Adrenal gland (tissue), 12 donors: ENCODE results near the gene HCFC1. TPM values are rescaled to one million over a fixed set of nuclear protein-coding genes. Genes with fewer than 3 reads are reported as not detected.

Experiments
- DNase-seq, 7 donors: peaks; one replicate each; pipeline ENCODE4 v3.0.0-alpha.2; 2019 to 2020
- H3K27ac ChIP-seq, 5 donors: fragments of 200-600 bp; sonication (generic) in 4 of 5; 1 replicate in 3 of 5; 2 replicates in 2 of 5; pipeline versions ENCODE4 v1.5.1 to v1.8.0; 2016 to 2020; ENCODE audit warnings: mild to moderate bottlenecking in 1 of 5
- H3K27me3 ChIP-seq: fragments of 200-600 bp; 2 replicates; pipeline ENCODE4 v1.8.0; 2021
- H3K36me3 ChIP-seq, 2 donors: fragments of 200-600 bp; replicated peaks in 1 of 2; 1 replicate in 1 of 2; 2 replicates in 1 of 2; pipeline versions ENCODE4 v1.5.1 to v1.8.0; 2018 to 2022
- H3K4me1 ChIP-seq, 2 donors: fragments of 200-600 bp; replicated peaks in 1 of 2; 1 replicate in 1 of 2; 2 replicates in 1 of 2; pipeline versions ENCODE4 v1.5.1 to v1.8.0; 2018 to 2021
- H3K4me3 ChIP-seq, 4 donors: fragments of 200-600 bp; sonication (generic) in 3 of 4; one replicate each; pipeline ENCODE4 v1.5.1; 2016 to 2018
- H3K9me3 ChIP-seq, 3 donors: fragments of 200-600 bp; sonication (generic) in 1 of 3; replicated peaks in 1 of 3; 1 replicate in 2 of 3; 2 replicates in 1 of 3; pipeline versions ENCODE4 v1.5.1 to v1.8.0; 2016 to 2021
- POLR2A ChIP-seq, 2 donors: fragments of 450-650 bp; IDR thresholded peaks; one replicate each; pipeline ENCODE4 v1.6.1; 2017; ENCODE audit warnings: antibody characterized with exemption in 2 of 2, mild to moderate bottlenecking in 2 of 2, moderate library complexity in 1 of 2
- WGBS, 4 donors: extraction: QIAGEN DNeasy Blood & Tissue Kit in 2 of 4; methylation state at CpG; one replicate each; pipeline versions ENCODE4 v1.1.5 to v1.1.7; 2013 to 2017; 5-methylcytosine and 5-hydroxymethylcytosine counted together
- intact Hi-C, 2 donors: fragments of 100-400 bp; cut with DNase I; formaldehyde crosslinking; loops; one replicate each; pipeline versions ENCODE4 v1.14.1 to v1.15.0; 2022 to 2023
- polyA plus RNA-seq, 3 donors: library from polyadenylated mRNA; stranded (reverse); fragments of 200-250 nt in 2 of 3; fragments of 350-450 nt in 1 of 3; fragmentation: Illumina TruSeq in 1 of 3; extraction: RNeasy Lipid Tissue Mini Kit (QIAGEN cat#74804) in 1 of 3; gene quantifications; one replicate each; pipeline ENCODE4 v1.2.3, GENCODE V29; 2013 to 2014
- total RNA-seq, 9 donors: library from RNA; depleted of rRNA in 4 of 9; stranded (reverse); fragments of >200 nt in 4 of 9; fragments of 120-200 nt in 1 of 9; fragmentation: NEBNext Ultra II Directional in 1 of 9; extraction: Animal tissue kit (Norgen Biotek cat#: 25700) in 1 of 9; gene quantifications; one replicate each; pipeline versions ENCODE4 v1.1.0 to v1.2.4, GENCODE V29; 2013 to 2023
- TF ChIP-seq, protein P1 (sequence below), 6 experiments: fragments of 450-650 bp in 4 of 6; fragments of 200-600 bp in 2 of 6; sonication (generic) in 1 of 6; IDR thresholded peaks; 1 replicate in 5 of 6; 2 replicates in 1 of 6; pipeline versions ENCODE4 v1.5.1 to v1.8.0; 2016 to 2021; ENCODE audit warnings: antibody characterized with exemption in 6 of 6, mild to moderate bottlenecking in 2 of 6, moderate library complexity in 1 of 6
- donor health status: healthy with polysubstance abuse.
- donor health status: Bipolar disorder and iron deficiency.
- donor health status: DM: yes; HTN: yes; CAD: no.
- donor health status: DM: no; HTN: no; CAD: no.
- donor health status: DM: no; HTN: no; CAD: no.
- donor health status: DM: yes; HTN: yes; CAD: no.

The HCFC1 gene
- total and polyA plus RNA-seq, 12 donors = 9.2 to 77.1 (median 54.0) TPM

- Histone ChIP-seq H3K4me3 (no peak overlapping the region), H3K27me3 (no peaks in the 10 kb centered on the region), H3K4me1 (peaks cover 0 to 2% of the 10 kb centered on the region in 2 donors), H3K27ac (no peak overlapping the region), H3K9me3 (no peaks in the 10 kb centered on the region), H3K36me3 (peaks cover 0 to 78% of the 10 kb centered on the region in 2 donors)
- DNase-seq = no peak
- intact Hi-C loops = no loop called here
- 89 to 95% (median 93%) methylated on average over 12 to 22 of the region's 22 CpGs for WGBS, 4 donors
- TF ChIP-seq POLR2A (IDR thresholded peaks at IDR 0.05) = no peak
Measured at GRCh38 chrX:153960786-153961185, 10.8 kb downstream of the HCFC1 start.

DNA sequence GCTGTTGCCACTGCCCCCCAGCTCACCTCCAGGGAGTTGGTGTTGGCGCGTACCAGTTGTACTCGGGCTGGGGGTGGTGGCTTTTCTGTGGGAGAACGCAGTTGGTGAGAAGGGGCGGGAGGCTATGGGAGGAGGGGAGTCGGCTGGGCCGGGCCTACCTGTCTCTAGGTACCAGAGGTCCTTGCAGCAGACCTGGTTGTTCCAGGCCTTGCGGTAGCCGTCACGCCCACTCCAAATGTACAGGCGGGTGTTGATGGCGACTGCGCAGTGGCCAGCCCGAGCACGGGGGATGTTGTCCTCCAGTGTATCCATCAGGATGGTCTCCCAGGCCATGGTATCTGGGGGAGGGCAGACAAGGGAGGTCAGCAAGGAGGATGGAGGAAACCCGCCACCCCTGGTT is 11.5 kb downstream of the HCFC1 start:
- no peaks in the 10 kb centered on the region for H3K27me3 ChIP-seq
- H3K36me3 ChIP-seq = peaks cover 0 to 85% of the 10 kb centered on the region in 2 donors
- TF ChIP-seq, protein P1, sequence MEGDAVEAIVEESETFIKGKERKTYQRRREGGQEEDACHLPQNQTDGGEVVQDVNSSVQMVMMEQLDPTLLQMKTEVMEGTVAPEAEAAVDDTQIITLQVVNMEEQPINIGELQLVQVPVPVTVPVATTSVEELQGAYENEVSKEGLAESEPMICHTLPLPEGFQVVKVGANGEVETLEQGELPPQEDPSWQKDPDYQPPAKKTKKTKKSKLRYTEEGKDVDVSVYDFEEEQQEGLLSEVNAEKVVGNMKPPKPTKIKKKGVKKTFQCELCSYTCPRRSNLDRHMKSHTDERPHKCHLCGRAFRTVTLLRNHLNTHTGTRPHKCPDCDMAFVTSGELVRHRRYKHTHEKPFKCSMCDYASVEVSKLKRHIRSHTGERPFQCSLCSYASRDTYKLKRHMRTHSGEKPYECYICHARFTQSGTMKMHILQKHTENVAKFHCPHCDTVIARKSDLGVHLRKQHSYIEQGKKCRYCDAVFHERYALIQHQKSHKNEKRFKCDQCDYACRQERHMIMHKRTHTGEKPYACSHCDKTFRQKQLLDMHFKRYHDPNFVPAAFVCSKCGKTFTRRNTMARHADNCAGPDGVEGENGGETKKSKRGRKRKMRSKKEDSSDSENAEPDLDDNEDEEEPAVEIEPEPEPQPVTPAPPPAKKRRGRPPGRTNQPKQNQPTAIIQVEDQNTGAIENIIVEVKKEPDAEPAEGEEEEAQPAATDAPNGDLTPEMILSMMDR (IDR thresholded peaks at IDR 0.05) = no peak
- no peak for TF ChIP-seq POLR2A (IDR thresholded peaks at IDR 0.05)
- intact Hi-C loops = no loop called here
- no peak overlapping the region for H3K27ac ChIP-seq
- 92 to 94% (median 93%) methylated on average over 7 to 16 of the region's 16 CpGs for WGBS, 4 donors
- no peak overlapping the region for H3K4me3 ChIP-seq
- H3K9me3 ChIP-seq = no peaks in the 10 kb centered on the region
- no peaks in the 10 kb centered on the region for H3K4me1 ChIP-seq
- no peak for DNase-seq

GRCh38 chrX:153959649-153960048 is 12.0 kb downstream of the HCFC1 start:
- Histone ChIP-seq H3K36me3 (peaks cover 0 to 89% of the 10 kb centered on the region in 2 donors), H3K27me3 (no peaks in the 10 kb centered on the region), H3K4me1 (no peaks in the 10 kb centered on the region), H3K4me3 (no peak overlapping the region), H3K9me3 (no peaks in the 10 kb centered on the region), H3K27ac (no peak overlapping the region)
- intact Hi-C loops = loop anchor here (5.0 kb wide), 2 partner anchors 192 to 197 kb away; partner anchors contain the start of gene PLXNB3 (in 1 of the 2)
- WGBS, 4 donors = 89 to 96% (median 91%) methylated on average over 2 to 15 of the region's 15 CpGs
- TF ChIP-seq POLR2A (IDR thresholded peaks at IDR 0.05) = no peak
- TF ChIP-seq, protein P1 (IDR thresholded peaks at IDR 0.05) = no peak
- DNase-seq = no peak

- Histone ChIP-seq H3K4me1 (no peaks in the 10 kb centered on the region), H3K9me3 (no peaks in the 10 kb centered on the region), H3K4me3 (no peak overlapping the region), H3K27me3 (no peaks in the 10 kb centered on the region), H3K27ac (no peak overlapping the region), H3K36me3 (peaks cover 0 to 96% of the 10 kb centered on the region in 2 donors)
- 76 to 94% (median 92%) methylated on average over 3 to 14 of the region's 14 CpGs; no CpG with 5 or more reads in 1 of the 4 donors for WGBS, 4 donors
- TF ChIP-seq, protein P1 (IDR thresholded peaks at IDR 0.05) = no peak
- no peak for TF ChIP-seq POLR2A (IDR thresholded peaks at IDR 0.05)
- intact Hi-C loops = loop anchor here (5.0 kb wide), 2 partner anchors 191 to 196 kb away; partner anchors contain the start of gene PLXNB3 (in 1 of the 2)
- no peak for DNase-seq
Measured at GRCh38 chrX:153958605-153959004, 13.0 kb downstream of the HCFC1 start.

- no peak overlapping the region for H3K4me3 ChIP-seq
- H3K36me3 ChIP-seq = peaks cover 0 to 97% of the 10 kb centered on the region in 2 donors
- intact Hi-C loops = loop anchor here (5.0 kb wide), 2 partner anchors 190 to 195 kb away; partner anchors contain the start of gene PLXNB3 (in 1 of the 2)
- H3K4me1 ChIP-seq = peaks cover 0 to 4% of the 10 kb centered on the region in 2 donors
- DNase-seq = no peak
- TF ChIP-seq, protein P1 (IDR thresholded peaks at IDR 0.05) = no peak
- no peak for TF ChIP-seq POLR2A (IDR thresholded peaks at IDR 0.05)
- WGBS, 4 donors = 81 to 93% (median 88%) methylated on average over 7 to 17 of the region's 17 CpGs
- no peak overlapping the region for H3K27ac ChIP-seq
- no peaks in the 10 kb centered on the region for H3K27me3 ChIP-seq
- no peaks in the 10 kb centered on the region for H3K9me3 ChIP-seq
Measured at GRCh38 chrX:153957224-153957623, 14.4 kb downstream of the HCFC1 start.
